Panc1 (cell line): ENCODE data around the gene CIC. TPM values are rescaled to one million over a fixed set of nuclear protein-coding genes. Genes with fewer than 3 reads are reported as not detected.
A peak's percentile ranks its signal among the peaks of the same experiment; 100 is the strongest.

Experiments used
- ATAC-seq: fragments of 200-7000 bp; cut with Tn5 transposase; 2 replicates; pipeline ENCODE4 v1.9.1; 2020; ENCODE audit warnings: mild to moderate bottlenecking, moderate library complexity
- BruUV-seq: library from RNA; stranded (reverse); fragments of 400-500 nt; replicated peaks from 2 replicates; lab custom pipeline; 2021; lab: Mats Ljungman, UMichigan
- CTCF ChIA-PET: fragments of 300-600 bp; sonication (Branson Sonifier 250); formaldehyde crosslinking; loops from one replicate; lab custom pipeline; 2022; ENCODE audit warnings: antibody characterized with exemption; lab: Charles Lee
- POLR2A ChIA-PET: fragments of 300-600 bp; sonication (Branson Sonifier 250); formaldehyde crosslinking; loops from one replicate; lab custom pipeline; 2022; ENCODE audit warnings: antibody characterized with exemption; lab: Charles Lee
- DNase-seq: peaks from one replicate; pipeline ENCODE4 v3.0.0-alpha.2; 2010; ENCODE audit warnings: low read depth, low spot score
- H3K27ac ChIP-seq: 2 replicates; pipeline ENCODE4 v1.5.1; 2011; ENCODE audit warnings: mild to moderate bottlenecking, low read length, inconsistent platforms
- H3K27me3 ChIP-seq: fragments of 200-500 bp; sonication (Bioruptor generic); 2 replicates; pipeline ENCODE4 v1.6.0; 2014; ENCODE audit warnings: low read length, inconsistent platforms; ENCODE audit not compliant: control insufficient read depth, insufficient read depth
- H3K36me3 ChIP-seq: fragments of 200-500 bp; sonication (Bioruptor generic); 2 replicates; pipeline ENCODE4 v1.5.1; 2014; ENCODE audit warnings: inconsistent platforms, mild to moderate bottlenecking, low read length, moderate library complexity; ENCODE audit not compliant: control insufficient read depth, insufficient read depth
- H3K4me1 ChIP-seq: 2 replicates; pipeline ENCODE4 v1.5.1; 2011; ENCODE audit warnings: inconsistent platforms, mild to moderate bottlenecking, low read length, moderate library complexity; ENCODE audit not compliant: control insufficient read depth, insufficient read depth
- H3K4me3 ChIP-seq, 2 experiments: 2 replicates each; pipeline ENCODE4 v1.5.1; 2011 to 2012; ENCODE audit warnings: low read depth in 2 of 2, low read length in 2 of 2, mild to moderate bottlenecking in 2 of 2, inconsistent platforms in 1 of 2, moderate library complexity in 1 of 2
- H3K9me3 ChIP-seq: fragments of 200-500 bp; sonication (Bioruptor generic); 2 replicates; pipeline ENCODE4 v1.5.1; 2014; ENCODE audit warnings: low read depth, mild to moderate bottlenecking, inconsistent platforms, low read length, moderate library complexity; ENCODE audit not compliant: control insufficient read depth, insufficient read depth
- CTCF ChIP-seq: fragments of 450-650 bp; IDR thresholded peaks from 2 replicates; pipeline ENCODE4 v1.5.1; 2017; ENCODE audit warnings: mild to moderate bottlenecking
- POLR2AphosphoS5 ChIP-seq: IDR thresholded peaks from 2 replicates; pipeline ENCODE4 v1.6.1; 2012; ENCODE audit warnings: mild to moderate bottlenecking, low read depth, low read length, moderate library complexity
- REST ChIP-seq, 2 experiments: IDR thresholded peaks; 2 replicates each; pipeline ENCODE4 v1.6.1; 2011 to 2012; ENCODE audit warnings: low read depth in 2 of 2, control low read depth in 1 of 2, low read length in 1 of 2, mild to moderate bottlenecking in 1 of 2, moderate library complexity in 1 of 2; ENCODE audit not compliant: insufficient read depth in 1 of 2
- SIN3A ChIP-seq: IDR thresholded peaks from 2 replicates; pipeline ENCODE4 v1.6.1; 2012; ENCODE audit warnings: low read depth, mild to moderate bottlenecking, low read length, moderate library complexity, borderline replicate concordance; ENCODE audit not compliant: insufficient read depth
- TCF7L2 ChIP-seq: IDR thresholded peaks from 2 replicates; pipeline ENCODE4 v1.6.1; 2011; ENCODE audit warnings: mild to moderate bottlenecking, low read depth, low read length, inconsistent platforms
- in situ Hi-C: cut with HindIII; loops from 2 replicates; pipeline ENCODE4 v1.10.0; 2016; ENCODE audit warnings: low sequenced_read_pairs, low pct_unique_long_range_greater_than_20kb
- intact Hi-C: fragments of 100-400 bp; cut with micrococcal nuclease; formaldehyde crosslinking; loops from one replicate; pipeline ENCODE4 v1.10.0; 2022; ENCODE audit not compliant: unreplicated experiment
- total RNA-seq: library from RNA; stranded (reverse); gene quantifications from one replicate; pipeline ENCODE4 v1.2.1, GENCODE V29; 2021; ENCODE audit not compliant: unreplicated experiment

Gene CIC
- total RNA-seq, 1 experiment from 2014 or later = 67.4 TPM

DNA sequence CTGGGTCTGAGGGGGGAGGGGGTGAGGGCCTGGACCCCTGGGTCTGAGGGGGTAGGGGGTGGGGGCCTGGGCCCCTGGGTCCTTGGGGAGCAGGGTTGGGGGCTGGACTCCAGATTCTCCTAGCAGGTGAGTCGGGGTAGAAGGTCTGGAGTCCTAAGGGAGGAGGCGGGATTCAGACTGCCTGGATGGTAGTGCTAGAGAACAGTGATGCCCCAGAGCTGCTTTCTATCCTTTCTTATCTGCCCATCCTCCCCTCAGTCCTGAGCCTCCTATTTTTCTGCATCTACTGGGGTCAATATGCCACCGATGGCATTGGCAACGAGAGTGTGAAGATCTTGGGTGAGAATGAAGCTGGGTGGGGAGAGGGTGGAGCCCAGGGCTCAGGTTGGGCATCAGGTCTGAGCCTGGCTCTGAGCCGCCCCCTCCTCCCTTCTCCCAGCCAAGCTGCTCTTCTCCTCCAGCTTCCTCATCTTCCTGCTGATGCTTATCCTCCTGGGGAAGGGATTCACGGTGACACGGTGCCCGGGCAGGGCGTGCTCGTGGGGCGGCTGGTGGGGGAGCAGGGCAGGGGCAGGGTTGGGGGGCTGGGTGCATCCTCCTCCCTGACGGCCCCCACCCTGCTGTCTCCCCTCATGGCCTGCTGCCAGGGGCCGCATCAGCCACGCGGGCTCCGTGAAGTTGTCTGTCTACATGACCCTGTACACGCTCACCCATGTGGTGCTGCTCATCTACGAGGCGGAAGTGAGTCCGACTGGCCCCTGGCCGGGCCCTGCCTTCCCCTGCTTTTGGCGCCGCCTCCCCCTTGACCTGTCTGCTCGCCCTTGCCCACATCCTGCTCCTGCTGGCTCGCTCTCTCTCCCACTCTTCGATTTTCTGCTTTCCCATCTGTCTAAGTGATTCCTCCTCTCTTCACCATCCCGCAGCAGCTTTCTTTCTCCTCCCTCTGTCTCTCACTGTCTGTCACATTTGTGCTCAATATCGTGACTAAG lies 47.5 kb downstream of the CIC start:
- H3K27me3 ChIP-seq = no peaks in the 10 kb centered on the region
- POLR2A ChIA-PET = interaction anchor here (0.6 to 0.9 kb wide), 2 partner anchors 13 to 1539 kb away, joined by 4 to 7 read pairs; no protein-coding TSS in a partner anchor
- H3K4me1 ChIP-seq = no peaks in the 10 kb centered on the region
- 0 out of 4 replicates have a peak overlapping the region, but pooled peaks of 1 of the 2 experiments have one; percentile 6 for H3K4me3 ChIP-seq
- in situ Hi-C loops = no loop called here
- peak; percentile 68 for ATAC-seq
- CTCF ChIA-PET = no interaction called here
- no peak overlapping the region for H3K27ac ChIP-seq
- BruUV-seq = no TSS peak
- intact Hi-C loops = no loop called here
- TF ChIP-seq CTCF (no peak), TCF7L2 (no peak)
- no peaks in the 10 kb centered on the region for H3K9me3 ChIP-seq
- no peak for DNase-seq
- no peaks in the 10 kb centered on the region for H3K36me3 ChIP-seq

DNA sequence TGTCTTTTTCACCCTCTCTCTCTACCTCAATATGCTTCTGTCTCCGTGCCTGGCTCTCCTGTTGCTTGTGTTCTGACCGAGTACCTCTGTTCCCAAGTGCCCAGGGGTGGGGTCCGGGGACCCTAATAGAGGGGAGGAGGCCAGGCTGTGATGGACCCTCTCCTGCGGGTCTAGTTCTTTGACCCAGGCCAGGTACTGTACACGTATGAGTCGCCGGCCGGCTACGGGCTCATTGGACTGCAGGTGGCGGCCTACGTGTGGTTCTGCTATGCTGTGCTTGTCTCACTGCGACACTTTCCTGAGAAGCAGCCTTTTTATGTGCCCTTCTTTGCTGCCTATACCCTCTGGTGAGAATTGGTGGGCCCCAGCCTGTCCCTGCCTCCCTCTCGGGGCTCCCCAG lies 48.5 kb downstream of the CIC start:
- Histone ChIP-seq H3K27ac (no peak overlapping the region), H3K36me3 (no peaks in the 10 kb centered on the region), H3K4me1 (no peaks in the 10 kb centered on the region), H3K4me3 (no peak overlapping the region), H3K27me3 (no peaks in the 10 kb centered on the region), H3K9me3 (no peaks in the 10 kb centered on the region)
- no peak for DNase-seq
- TF ChIP-seq POLR2AphosphoS5 (no peak), SIN3A (no peak), TCF7L2 (no peak), CTCF (no peak; the same call in 1 of the 2 replicates), REST (IDR thresholded peaks at IDR 0.05; ENCODE audit: insufficient read depth in 1 of 2, low read depth in 2 of 2, low read length in 1 of 2) (no peak)
- ATAC-seq = no peak
- in situ Hi-C loops (no loop called here), intact Hi-C loops (no loop called here)
- ChIA-PET POLR2A (interaction anchor here (0.7 kb wide), 1 partner anchor 79 kb away, joined by 8 read pairs; no protein-coding TSS in a partner anchor), CTCF (no interaction called here)
- BruUV-seq = no TSS peak
